HG02588 (cell line): ENCODE data around the gene TLCD3B.
A peak's percentile ranks its signal among the peaks of the same experiment; 100 is the strongest.
"Not testable (repeated sequence)": the region's sequence is repeated elsewhere in the genome, so short reads cannot be mapped to it uniquely, and the experiment has no call there.

Source experiments
- ATAC-seq: cut with Tn5 transposase; IDR thresholded peaks from one replicate; pipeline ENCODE4 v1.9.1; 2021; ENCODE audit warnings: mild to moderate bottlenecking, moderate library complexity; ENCODE audit not compliant: unreplicated experiment

TLCD3B gene

GRCh38 chr16:30063278-30063892, 32.3 kb upstream of the TLCD3B start:
- no peak for ATAC-seq

GRCh38 chr16:30060836-30061554, 29.9 kb upstream of the TLCD3B start:
- ATAC-seq, result no peak

- no peak for ATAC-seq
Observed at GRCh38 chr16:30060346-30060745, 29.3 kb upstream of the TLCD3B start.

GRCh38 chr16:30054959-30055553, 24.0 kb upstream of the TLCD3B start:
- no peak for ATAC-seq

- ATAC-seq, result no peak
Observed at GRCh38 chr16:30054451-30054850, 23.4 kb upstream of the TLCD3B start.

GRCh38 chr16:30053376-30054015, 22.4 kb upstream of the TLCD3B start:
- peak; percentile 17 for ATAC-seq

GRCh38 chr16:30052671-30053372, 21.8 kb upstream of the TLCD3B start:
- peak; percentile 74 for ATAC-seq

GRCh38 chr16:30051518-30051917, 20.4 kb upstream of the TLCD3B start:
- no peak for ATAC-seq

- no peak for ATAC-seq
Observed at GRCh38 chr16:30049871-30050270, 18.8 kb upstream of the TLCD3B start.

GRCh38 chr16:30046588-30046987, 15.5 kb upstream of the TLCD3B start:
- ATAC-seq, result no peak

- no peak for ATAC-seq
Observed at GRCh38 chr16:30046178-30046577, 15.1 kb upstream of the TLCD3B start.

- no peak for ATAC-seq
Observed at GRCh38 chr16:30041841-30042240, 10.8 kb upstream of the TLCD3B start.

- ATAC-seq, result not testable (repeated sequence)
Observed at GRCh38 chr16:30040690-30041089, 9.6 kb upstream of the TLCD3B start.

- ATAC-seq, result no peak
Observed at GRCh38 chr16:30040221-30040620, 9.2 kb upstream of the TLCD3B start.

- no peak for ATAC-seq
Observed at GRCh38 chr16:30033270-30033669, 2.2 kb upstream of the TLCD3B start.

- ATAC-seq, result no peak
Observed at GRCh38 chr16:30032083-30032819, 1.2 kb upstream of the TLCD3B start.

GRCh38 chr16:30031477-30031918, 427 bp upstream of the TLCD3B start:
- ATAC-seq, result no peak

GRCh38 chr16:30030011-30030685, 923 bp downstream of the TLCD3B start:
- no peak for ATAC-seq

- no peak for ATAC-seq
Observed at GRCh38 chr16:30028438-30029076, 2.5 kb downstream of the TLCD3B start.
